B cell (primary cell): ENCODE measurements around the gene TOP3B. TPM values are rescaled to one million over a fixed set of nuclear protein-coding genes. Genes with fewer than 3 reads are reported as not detected.

ENCODE experiments used
- ATAC-seq: fragments of 200-7000 bp; cut with Tn5 transposase; one replicate; pipeline ENCODE4 v1.10.0; 2021; ENCODE audit warnings: low read depth, mild to moderate bottlenecking, moderate number of reproducible peaks, moderate library complexity
- CTCF ChIA-PET: fragments of 350-600 bp; sonication (Branson Sonifier 250); formaldehyde crosslinking; loops from one replicate; lab custom pipeline; 2021; ENCODE audit warnings: antibody characterized with exemption, inconsistent platforms; lab: Charles Lee
- POLR2A ChIA-PET: fragments of 350-600 bp; sonication (Branson Sonifier 250); formaldehyde crosslinking; loops from one replicate; lab custom pipeline; 2021; ENCODE audit warnings: antibody characterized with exemption; lab: Charles Lee
- DNase-seq: peaks from one replicate; pipeline ENCODE4 v3.0.0; 2013
- H2AFZ ChIP-seq: 2 replicates; pipeline ENCODE4 v1.6.1; 2012; ENCODE audit warnings: mild to moderate bottlenecking, low read depth, low read length; ENCODE audit not compliant: insufficient read depth, poor library complexity, severe bottlenecking
- H3K27ac ChIP-seq, 2 donors: 1 replicate in 1 of 2; 2 replicates in 1 of 2; pipeline ENCODE4 v1.5.1; 2012 to 2013; ENCODE audit warnings: low read length in 2 of 2, mild to moderate bottlenecking in 2 of 2, moderate library complexity in 1 of 2
- H3K27me3 ChIP-seq, 4 experiments: fragments of 200-600 bp in 1 of 4; sonication (generic) in 1 of 4; replicated peaks in 1 of 4; 1 replicate in 2 of 4; 2 replicates in 2 of 4; pipeline versions ENCODE4 v1.6.1 to v1.7.0; 2013 to 2016; ENCODE audit warnings: low read length in 3 of 4, mild to moderate bottlenecking in 2 of 4, mixed read lengths in 1 of 4, moderate library complexity in 1 of 4; ENCODE audit not compliant: insufficient read depth in 4 of 4, control insufficient read depth in 3 of 4; ENCODE audit errors: control extremely low read depth in 1 of 4
- H3K36me3 ChIP-seq, 2 experiments: replicated peaks in 1 of 2; 1 replicate in 1 of 2; 2 replicates in 1 of 2; pipeline versions ENCODE4 v1.6.1 to v1.7.1; 2013; ENCODE audit warnings: low read length in 1 of 2; ENCODE audit not compliant: insufficient read depth in 2 of 2, control insufficient read depth in 1 of 2; ENCODE audit errors: control extremely low read depth in 1 of 2, extremely low read depth in 1 of 2
- H3K4me1 ChIP-seq, 2 donors: fragments of 200-600 bp in 1 of 2; sonication (generic) in 1 of 2; 1 replicate in 1 of 2; 2 replicates in 1 of 2; pipeline versions ENCODE4 v1.5.1 to v1.6.1; 2013 to 2017; ENCODE audit warnings: low read length in 2 of 2; ENCODE audit not compliant: control insufficient read depth in 2 of 2, insufficient read depth in 2 of 2
- H3K4me2 ChIP-seq: replicated peaks from 2 replicates; pipeline ENCODE3; 2012; ENCODE audit warnings: mild to moderate bottlenecking, low read depth, low read length; ENCODE audit not compliant: poor library complexity, severe bottlenecking
- H3K4me3 ChIP-seq, 5 experiments: fragments of 200-600 bp in 1 of 5; sonication (generic) in 1 of 5; 1 replicate in 3 of 5; 2 replicates in 2 of 5; pipeline versions ENCODE4 v1.5.1 to v1.7.0; 2011 to 2016; ENCODE audit warnings: low read length in 4 of 5, mild to moderate bottlenecking in 4 of 5, low read depth in 2 of 5, control low read depth in 1 of 5, moderate library complexity in 1 of 5; ENCODE audit not compliant: insufficient read depth in 1 of 5; ENCODE audit errors: control extremely low read depth in 1 of 5, extremely low read depth in 1 of 5
- H3K79me2 ChIP-seq: fragments of 200-600 bp; sonication (generic); one replicate; pipeline ENCODE4 v1.6.0; 2016; ENCODE audit warnings: low read length; ENCODE audit not compliant: control insufficient read depth, insufficient read depth
- H3K9ac ChIP-seq: fragments of 200-600 bp; sonication (generic); 2 replicates; pipeline ENCODE4 v1.6.1; 2017; ENCODE audit warnings: mild to moderate bottlenecking, low read length, moderate library complexity
- H3K9me3 ChIP-seq, 3 donors: one replicate each; pipeline versions ENCODE4 v1.6.1 to v1.7.1; 2013; ENCODE audit warnings: low read length in 2 of 3; ENCODE audit not compliant: control insufficient read depth in 2 of 3, insufficient read depth in 1 of 3; ENCODE audit errors: control extremely low read depth in 1 of 3
- H4K20me1 ChIP-seq: 2 replicates; pipeline ENCODE4 v1.6.0; 2012; ENCODE audit warnings: mild to moderate bottlenecking, low read length; ENCODE audit not compliant: insufficient read depth, control insufficient read depth, poor library complexity, severe bottlenecking
- H3K27ac Mint-ChIP-seq: one replicate; pipeline ENCODE4 v1.8.0; 2021; ENCODE audit warnings: mixed read lengths
- H3K27me3 Mint-ChIP-seq: one replicate; pipeline ENCODE4 v1.8.0; 2021; ENCODE audit warnings: mixed read lengths
- H3K4me1 Mint-ChIP-seq: one replicate; pipeline ENCODE4 v1.8.0; 2021; ENCODE audit warnings: mixed read lengths
- H3K4me3 Mint-ChIP-seq: one replicate; pipeline ENCODE4 v1.8.0; 2021; ENCODE audit warnings: mixed read lengths
- H3K9me3 Mint-ChIP-seq: one replicate; pipeline ENCODE4 v1.8.0; 2022; ENCODE audit warnings: mixed read lengths; ENCODE audit not compliant: insufficient read depth
- EZH2 ChIP-seq: IDR thresholded peaks from 2 replicates; pipeline ENCODE4 v1.6.1; 2012; ENCODE audit warnings: borderline replicate concordance, low read depth, mild to moderate bottlenecking, moderate library complexity, low read length; ENCODE audit not compliant: insufficient read depth, poor library complexity, severe bottlenecking
- WGBS: methylation state at CpG from one replicate; pipeline ENCODE4 v1.1.5; 2013; ENCODE audit warnings: missing lambda C conversion rate; ENCODE audit not compliant: insufficient coverage; 5-methylcytosine and 5-hydroxymethylcytosine counted together
- intact Hi-C: fragments of 100-400 bp; cut with micrococcal nuclease; formaldehyde crosslinking; loops from one replicate; pipeline ENCODE4 v1.10.0; 2022
- polyA plus RNA-seq: library from polyadenylated mRNA; depleted of rRNA; stranded (reverse); fragments of >200 nt; gene quantifications from 2 replicates; pipeline ENCODE4 v1.2.3, GENCODE V29; 2012
- total RNA-seq, 2 donors: library from RNA; stranded (reverse); fragments of 120-200 nt in 1 of 2; gene quantifications; 1 replicate in 1 of 2; 2 replicates in 1 of 2; pipeline versions ENCODE4 v1.2.3 to v1.2.4, GENCODE V29; 2013 to 2022
- TF ChIP-seq, protein P1 (sequence below): fragments of 200-600 bp; IDR thresholded peaks from one replicate; pipeline ENCODE4 v1.8.0; 2022; ENCODE audit warnings: antibody characterized with exemption, mild to moderate bottlenecking

TOP3B gene
- total and polyA plus RNA-seq, 2 donors (not counting 1 experiment from before 2014, with no cell fraction given), result 77.1 to 105 TPM

DNA sequence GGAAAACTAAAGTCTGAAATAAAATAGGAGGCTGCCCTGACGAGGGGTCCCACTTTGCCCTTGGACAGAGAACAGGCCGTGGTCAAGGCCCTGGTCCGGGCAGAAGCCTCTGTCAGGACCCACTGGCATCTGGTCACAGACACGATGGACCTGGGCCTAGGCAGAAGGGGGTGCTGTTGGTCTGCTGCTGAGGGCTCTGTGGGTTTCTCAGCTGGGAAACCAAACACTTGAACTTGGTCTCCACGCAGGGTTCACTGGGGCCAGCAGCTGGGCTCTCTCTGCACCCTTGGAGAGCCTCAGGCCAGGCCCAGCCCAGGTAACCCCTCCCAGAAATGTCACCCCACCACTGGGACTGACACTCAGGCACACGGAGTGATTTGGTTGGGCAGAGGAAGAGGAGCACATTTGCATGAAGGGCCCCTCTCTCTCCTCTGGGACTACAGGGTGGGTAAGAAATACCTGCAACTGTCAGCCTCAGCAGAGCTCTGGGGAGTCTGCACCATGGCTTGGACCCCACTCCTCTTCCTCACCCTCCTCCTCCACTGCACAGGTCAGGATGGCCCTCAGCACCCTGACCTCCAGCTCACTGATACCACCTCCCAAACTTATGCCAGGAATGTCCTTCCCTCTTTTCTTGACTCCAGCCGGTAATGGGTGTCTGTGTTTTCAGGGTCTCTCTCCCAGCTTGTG, 48.1 kb upstream of the TOP3B start:
- POLR2A ChIA-PET, result interaction anchor here (0.6 to 3.3 kb wide), 9 partner anchors 12 to 171 kb away, joined by 3 to 26 read pairs (median 6); partner anchors contain the start of gene TOP3B
- Histone ChIP-seq H3K27me3 (no peaks in the 10 kb centered on the region), H2AFZ (peak overlapping the region; percentile 63), H3K4me2 (peak overlapping the region; percentile 70), H3K9me3 (no peaks in the 10 kb centered on the region), H3K79me2 (no peaks in the 10 kb centered on the region), H3K36me3 (no peaks in the 10 kb centered on the region), H3K4me1 (peaks cover 56 to 69% of the 10 kb centered on the region in 2 donors), H3K27ac (peak overlapping the region; percentile 70 to 75), H3K4me3 (peak overlapping the region in 4 of 5 experiments; percentile 31 to 51 (median 45)), H3K9ac (peak overlapping the region; percentile 41), H4K20me1 (no peaks in the 10 kb centered on the region)
- Mint-ChIP-seq H3K27me3 (no peaks in the 10 kb centered on the region), H3K27ac (peak overlapping the region; percentile 97), H3K4me1 (peaks cover 77% of the 10 kb centered on the region), H3K9me3 (no peaks in the 10 kb centered on the region), H3K4me3 (peak overlapping the region; percentile 91)
- DNase-seq (peak; percentile 80), ATAC-seq (peak; percentile 80)
- WGBS, result 48% methylated on average over 6 of the region's 7 CpGs
- no peak for TF ChIP-seq EZH2
- TF ChIP-seq, protein P1, sequence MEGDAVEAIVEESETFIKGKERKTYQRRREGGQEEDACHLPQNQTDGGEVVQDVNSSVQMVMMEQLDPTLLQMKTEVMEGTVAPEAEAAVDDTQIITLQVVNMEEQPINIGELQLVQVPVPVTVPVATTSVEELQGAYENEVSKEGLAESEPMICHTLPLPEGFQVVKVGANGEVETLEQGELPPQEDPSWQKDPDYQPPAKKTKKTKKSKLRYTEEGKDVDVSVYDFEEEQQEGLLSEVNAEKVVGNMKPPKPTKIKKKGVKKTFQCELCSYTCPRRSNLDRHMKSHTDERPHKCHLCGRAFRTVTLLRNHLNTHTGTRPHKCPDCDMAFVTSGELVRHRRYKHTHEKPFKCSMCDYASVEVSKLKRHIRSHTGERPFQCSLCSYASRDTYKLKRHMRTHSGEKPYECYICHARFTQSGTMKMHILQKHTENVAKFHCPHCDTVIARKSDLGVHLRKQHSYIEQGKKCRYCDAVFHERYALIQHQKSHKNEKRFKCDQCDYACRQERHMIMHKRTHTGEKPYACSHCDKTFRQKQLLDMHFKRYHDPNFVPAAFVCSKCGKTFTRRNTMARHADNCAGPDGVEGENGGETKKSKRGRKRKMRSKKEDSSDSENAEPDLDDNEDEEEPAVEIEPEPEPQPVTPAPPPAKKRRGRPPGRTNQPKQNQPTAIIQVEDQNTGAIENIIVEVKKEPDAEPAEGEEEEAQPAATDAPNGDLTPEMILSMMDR, result peak; percentile 67
- intact Hi-C loops, result loop anchor here (1.0 to 10.0 kb wide), 8 partner anchors 30 to 904 kb away; partner anchors contain the start of gene TOP3B
- CTCF ChIA-PET, result interaction anchor here (0.6 to 7.8 kb wide), 47 partner anchors 8 to 924 kb away, joined by 3 to 122 read pairs (median 5); partner anchors contain the start of gene TOP3B

DNA sequence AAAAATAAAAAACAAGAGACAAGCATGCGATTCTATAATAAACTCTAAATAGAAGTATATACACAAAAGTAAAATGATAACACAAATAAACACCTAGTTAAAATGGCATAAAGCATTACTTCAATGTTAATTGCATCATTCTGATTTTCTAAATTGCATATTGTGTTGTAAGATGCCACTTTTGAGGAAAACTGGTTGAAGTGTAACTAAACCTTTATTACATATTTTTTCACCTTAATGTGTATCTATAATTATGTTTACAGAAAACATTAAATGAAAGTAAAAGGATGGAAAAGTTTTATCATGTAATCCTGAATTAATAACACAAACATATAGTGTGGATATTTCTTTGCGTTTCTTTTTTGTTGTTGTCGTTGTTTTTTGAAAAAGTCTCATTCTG, 45.4 kb upstream of the TOP3B start:
- peaks cover 73% of the 10 kb centered on the region for H3K4me1 Mint-ChIP-seq
- no CpG with 5 or more reads among the region's 3 CpGs for WGBS
- H3K79me2 ChIP-seq, result no peaks in the 10 kb centered on the region

More for the DNA sequence above, 45.4 kb upstream of the TOP3B start:
- no peak overlapping the region for H2AFZ ChIP-seq
- ChIA-PET POLR2A (no interaction called here), CTCF (interaction anchor here (0.8 to 1.6 kb wide), 4 partner anchors 31 to 207 kb away, joined by 3 to 5 read pairs (median 4); no protein-coding TSS in a partner anchor)
- no peak overlapping the region for H3K9ac ChIP-seq
- TF ChIP-seq, protein P1, result no peak
- no peak for TF ChIP-seq EZH2
- Mint-ChIP-seq H3K27ac (peak overlapping the region; percentile 10), H3K9me3 (no peaks in the 10 kb centered on the region), H3K27me3 (no peaks in the 10 kb centered on the region), H3K4me3 (no peak overlapping the region)
- H3K36me3 ChIP-seq, result no peaks in the 10 kb centered on the region
- DNase-seq, result no peak
- no peak for ATAC-seq
- no peak overlapping the region for H3K4me2 ChIP-seq
- no peak overlapping the region for H3K27ac ChIP-seq
- H3K9me3 ChIP-seq, result no peaks in the 10 kb centered on the region
- intact Hi-C loops, result no loop called here
- no peaks in the 10 kb centered on the region for H4K20me1 ChIP-seq
- no peaks in the 10 kb centered on the region for H3K27me3 ChIP-seq
- peaks cover 62 to 74% of the 10 kb centered on the region in 2 donors for H3K4me1 ChIP-seq
- H3K4me3 ChIP-seq, result no peak overlapping the region
